Astrocyte (in vitro differentiated cells and primary cell): ENCODE data around the gene MUC5AC. TPM values are rescaled to one million over a fixed set of nuclear protein-coding genes. Genes with fewer than 3 reads are reported as not detected.
"Not testable (repeated sequence)": the region's sequence is repeated elsewhere in the genome, so short reads cannot be mapped to it uniquely, and the experiment has no call there.

Experiments used
- DNase-seq: peaks from one replicate; pipeline ENCODE4 v3.0.0-alpha.2; 2010; ENCODE audit warnings: low read depth
- FAIRE-seq: peaks from 2 replicates; lab custom pipeline; 2011; peaks lifted over from hg19 to GRCh38; lab: Jason Lieb, UNC
- H2AFZ ChIP-seq: 2 replicates; pipeline ENCODE4 v1.6.0; 2012; ENCODE audit warnings: low read depth, low read length, inconsistent platforms
- H3K27ac ChIP-seq: 2 replicates; pipeline ENCODE4 v1.5.1; 2011; ENCODE audit warnings: low read depth, low read length, inconsistent platforms
- H3K27me3 ChIP-seq: 2 replicates; pipeline ENCODE4 v1.6.0; 2011; ENCODE audit warnings: low read length, inconsistent platforms; ENCODE audit not compliant: insufficient read depth
- H3K36me3 ChIP-seq: 2 replicates; pipeline ENCODE4 v1.5.1; 2011; ENCODE audit warnings: low read length, inconsistent platforms; ENCODE audit not compliant: insufficient read depth
- H3K4me1 ChIP-seq: 2 replicates; pipeline ENCODE4 v1.5.1; 2011; ENCODE audit warnings: low read length, inconsistent platforms; ENCODE audit not compliant: insufficient read depth
- H3K4me2 ChIP-seq: 2 replicates; pipeline ENCODE4 v1.6.0; 2012; ENCODE audit warnings: low read length, inconsistent platforms
- H3K4me3 ChIP-seq: 2 replicates; pipeline ENCODE4 v1.5.1; 2011; ENCODE audit warnings: low read depth, mild to moderate bottlenecking, low read length, inconsistent platforms; ENCODE audit not compliant: insufficient read depth
- H3K79me2 ChIP-seq: 2 replicates; pipeline ENCODE4 v1.6.0; 2012; ENCODE audit warnings: mild to moderate bottlenecking, low read length, inconsistent platforms; ENCODE audit not compliant: insufficient read depth
- H3K9ac ChIP-seq: 2 replicates; pipeline ENCODE4 v1.6.0; 2012; ENCODE audit warnings: mild to moderate bottlenecking, low read length, inconsistent platforms
- H3K9me3 ChIP-seq: 2 replicates; pipeline ENCODE4 v1.5.1; 2012; ENCODE audit warnings: low read depth, mild to moderate bottlenecking, low read length, inconsistent platforms; ENCODE audit not compliant: insufficient read depth
- H4K20me1 ChIP-seq: 2 replicates; pipeline ENCODE4 v1.6.0; 2012; ENCODE audit warnings: low read length, inconsistent platforms; ENCODE audit not compliant: insufficient read depth
- H3K27ac Mint-ChIP-seq: one replicate; pipeline ENCODE4 v1.8.0; 2021; ENCODE audit warnings: mild to moderate bottlenecking, mixed read lengths; ENCODE audit not compliant: unreplicated experiment
- H3K27me3 Mint-ChIP-seq: one replicate; pipeline ENCODE4 v1.8.0; 2021; ENCODE audit warnings: low read depth, mixed read lengths; ENCODE audit not compliant: unreplicated experiment
- H3K36me3 Mint-ChIP-seq: one replicate; pipeline ENCODE4 v1.8.0; 2021; ENCODE audit warnings: low read depth, mixed read lengths; ENCODE audit not compliant: unreplicated experiment
- H3K4me1 Mint-ChIP-seq: one replicate; pipeline ENCODE4 v1.8.0; 2021; ENCODE audit warnings: low read depth, mixed read lengths; ENCODE audit not compliant: unreplicated experiment
- H3K4me3 Mint-ChIP-seq: one replicate; pipeline ENCODE4 v1.8.0; 2021; ENCODE audit warnings: mild to moderate bottlenecking, moderate library complexity, mixed read lengths; ENCODE audit not compliant: unreplicated experiment
- H3K9me3 Mint-ChIP-seq: one replicate; pipeline ENCODE4 v1.8.0; 2021; ENCODE audit warnings: mild to moderate bottlenecking, mixed read lengths; ENCODE audit not compliant: unreplicated experiment
- EZH2 ChIP-seq: IDR thresholded peaks from 2 replicates; pipeline ENCODE4 v1.6.1; 2012; ENCODE audit warnings: mild to moderate bottlenecking, low read length, inconsistent platforms; ENCODE audit not compliant: insufficient read depth
- total RNA-seq: library from RNA; stranded (reverse); gene quantifications from 2 replicates; pipeline ENCODE4 v1.2.1, GENCODE V29; 2021
- TF ChIP-seq, protein P1 (sequence below): IDR thresholded peaks from 2 replicates; pipeline ENCODE4 v1.5.1; 2011; ENCODE audit warnings: low read depth, mild to moderate bottlenecking, inconsistent platforms, low read length, moderate library complexity; ENCODE audit not compliant: insufficient read depth

Gene MUC5AC
- total RNA-seq, 1 donor from 2014 or later: not detected

DNA sequence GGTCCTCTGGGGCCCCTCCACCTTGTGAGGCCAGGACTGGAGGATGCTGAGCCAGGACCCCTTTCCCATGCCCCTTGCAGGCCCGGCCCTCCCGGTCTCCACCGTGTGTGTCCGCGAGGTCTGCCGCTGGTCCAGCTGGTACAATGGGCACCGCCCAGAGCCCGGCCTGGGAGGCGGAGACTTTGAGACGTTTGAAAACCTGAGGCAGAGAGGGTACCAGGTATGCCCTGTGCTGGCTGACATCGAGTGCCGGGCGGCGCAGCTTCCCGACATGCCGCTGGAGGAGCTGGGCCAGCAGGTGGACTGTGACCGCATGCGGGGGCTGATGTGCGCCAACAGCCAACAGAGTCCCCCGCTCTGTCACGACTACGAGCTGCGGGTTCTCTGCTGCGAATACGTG lies 83.0 kb downstream of the MUC5AC start:
- Histone ChIP-seq H3K4me2 (no peak overlapping the region), H3K79me2 (no peaks in the 10 kb centered on the region), H3K36me3 (no peaks in the 10 kb centered on the region), H2AFZ (no peak overlapping the region), H3K27ac (no peak overlapping the region), H3K27me3 (no peaks in the 10 kb centered on the region), H3K4me3 (no peak overlapping the region), H3K9me3 (peaks cover 5% of the 10 kb centered on the region), H3K9ac (no peak overlapping the region), H3K4me1 (no peaks in the 10 kb centered on the region), H4K20me1 (no peaks in the 10 kb centered on the region)
- Mint-ChIP-seq H3K27me3 (peaks cover 7% of the 10 kb centered on the region), H3K9me3 (peaks cover 9% of the 10 kb centered on the region), H3K4me1 (no peaks in the 10 kb centered on the region), H3K4me3 (no peak overlapping the region), H3K27ac (no peak overlapping the region), H3K36me3 (peaks cover 4% of the 10 kb centered on the region)
- TF ChIP-seq EZH2: no peak
- TF ChIP-seq, protein P1, sequence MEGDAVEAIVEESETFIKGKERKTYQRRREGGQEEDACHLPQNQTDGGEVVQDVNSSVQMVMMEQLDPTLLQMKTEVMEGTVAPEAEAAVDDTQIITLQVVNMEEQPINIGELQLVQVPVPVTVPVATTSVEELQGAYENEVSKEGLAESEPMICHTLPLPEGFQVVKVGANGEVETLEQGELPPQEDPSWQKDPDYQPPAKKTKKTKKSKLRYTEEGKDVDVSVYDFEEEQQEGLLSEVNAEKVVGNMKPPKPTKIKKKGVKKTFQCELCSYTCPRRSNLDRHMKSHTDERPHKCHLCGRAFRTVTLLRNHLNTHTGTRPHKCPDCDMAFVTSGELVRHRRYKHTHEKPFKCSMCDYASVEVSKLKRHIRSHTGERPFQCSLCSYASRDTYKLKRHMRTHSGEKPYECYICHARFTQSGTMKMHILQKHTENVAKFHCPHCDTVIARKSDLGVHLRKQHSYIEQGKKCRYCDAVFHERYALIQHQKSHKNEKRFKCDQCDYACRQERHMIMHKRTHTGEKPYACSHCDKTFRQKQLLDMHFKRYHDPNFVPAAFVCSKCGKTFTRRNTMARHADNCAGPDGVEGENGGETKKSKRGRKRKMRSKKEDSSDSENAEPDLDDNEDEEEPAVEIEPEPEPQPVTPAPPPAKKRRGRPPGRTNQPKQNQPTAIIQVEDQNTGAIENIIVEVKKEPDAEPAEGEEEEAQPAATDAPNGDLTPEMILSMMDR: no peak
- DNase-seq: no peak
- FAIRE-seq: no peak

DNA sequence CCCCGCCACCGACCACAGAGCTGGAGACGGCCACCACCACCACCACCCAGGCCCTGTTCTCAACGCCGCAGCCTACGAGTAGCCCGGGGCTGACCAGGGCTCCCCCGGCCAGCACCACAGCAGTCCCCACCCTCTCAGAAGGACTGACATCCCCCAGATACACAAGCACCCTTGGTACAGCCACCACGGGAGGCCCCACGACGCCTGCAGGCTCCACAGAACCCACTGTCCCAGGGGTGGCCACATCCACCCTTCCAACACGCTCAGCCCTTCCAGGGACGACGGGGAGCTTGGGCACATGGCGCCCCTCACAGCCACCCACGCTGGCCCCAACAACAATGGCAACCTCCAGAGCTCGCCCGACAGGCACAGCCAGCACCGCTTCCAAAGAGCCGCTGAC lies 84.0 kb downstream of the MUC5AC start:
- Histone ChIP-seq H3K9ac (no peak overlapping the region), H3K9me3 (peaks cover 5% of the 10 kb centered on the region), H3K36me3 (no peaks in the 10 kb centered on the region), H3K79me2 (no peaks in the 10 kb centered on the region), H3K4me2 (no peak overlapping the region), H3K27me3 (no peaks in the 10 kb centered on the region), H3K4me3 (no peak overlapping the region), H3K27ac (no peak overlapping the region), H3K4me1 (no peaks in the 10 kb centered on the region), H4K20me1 (no peaks in the 10 kb centered on the region), H2AFZ (no peak overlapping the region)
- Mint-ChIP-seq H3K4me3 (no peak overlapping the region), H3K27me3 (peaks cover 7% of the 10 kb centered on the region), H3K36me3 (peaks cover 4% of the 10 kb centered on the region), H3K4me1 (no peaks in the 10 kb centered on the region), H3K9me3 (peaks cover 12% of the 10 kb centered on the region), H3K27ac (no peak overlapping the region)
- DNase-seq (no peak), FAIRE-seq (no peak)
- TF ChIP-seq, protein P1: no peak
- no peak for TF ChIP-seq EZH2

DNA sequence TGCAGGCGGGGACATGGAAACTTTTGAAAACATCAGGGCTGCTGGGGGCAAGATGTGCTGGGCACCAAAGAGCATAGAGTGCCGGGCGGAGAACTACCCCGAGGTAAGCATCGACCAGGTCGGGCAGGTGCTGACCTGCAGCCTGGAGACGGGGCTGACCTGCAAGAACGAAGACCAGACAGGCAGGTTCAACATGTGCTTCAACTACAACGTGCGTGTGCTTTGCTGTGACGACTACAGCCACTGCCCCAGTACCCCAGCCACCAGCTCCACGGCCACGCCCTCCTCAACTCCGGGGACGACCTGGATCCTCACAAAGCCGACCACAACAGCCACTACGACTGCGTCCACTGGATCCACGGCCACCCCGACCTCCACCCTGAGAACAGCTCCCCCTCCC lies 84.5 kb downstream of the MUC5AC start:
- no peak overlapping the region for H3K27ac ChIP-seq
- no peaks in the 10 kb centered on the region for H4K20me1 ChIP-seq
- no peaks in the 10 kb centered on the region for H3K27me3 ChIP-seq
- no peak for DNase-seq
- H3K4me1 ChIP-seq: no peaks in the 10 kb centered on the region
- Mint-ChIP-seq H3K27me3 (peaks cover 6% of the 10 kb centered on the region), H3K27ac (no peak overlapping the region), H3K9me3 (peaks cover 12% of the 10 kb centered on the region), H3K4me1 (no peaks in the 10 kb centered on the region), H3K4me3 (no peak overlapping the region), H3K36me3 (peaks cover 4% of the 10 kb centered on the region)
- no peaks in the 10 kb centered on the region for H3K36me3 ChIP-seq
- no peak for FAIRE-seq
- no peak overlapping the region for H3K4me3 ChIP-seq
- H2AFZ ChIP-seq: no peak overlapping the region
- TF ChIP-seq, protein P1: no peak
- TF ChIP-seq EZH2: no peak
- H3K9me3 ChIP-seq: peaks cover 5% of the 10 kb centered on the region
- no peak overlapping the region for H3K9ac ChIP-seq
- H3K79me2 ChIP-seq: no peaks in the 10 kb centered on the region
- H3K4me2 ChIP-seq: no peak overlapping the region

DNA sequence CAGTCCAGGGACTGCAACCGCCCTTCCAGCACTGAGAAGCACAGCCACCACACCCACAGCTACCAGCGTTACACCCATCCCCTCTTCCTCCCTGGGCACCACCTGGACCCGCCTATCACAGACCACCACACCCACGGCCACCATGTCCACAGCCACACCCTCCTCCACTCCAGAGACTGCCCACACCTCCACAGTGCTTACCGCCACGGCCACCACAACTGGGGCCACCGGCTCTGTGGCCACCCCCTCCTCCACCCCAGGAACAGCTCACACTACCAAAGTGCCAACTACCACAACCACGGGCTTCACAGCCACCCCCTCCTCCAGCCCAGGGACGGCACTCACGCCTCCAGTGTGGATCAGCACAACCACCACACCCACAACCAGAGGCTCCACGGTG lies 85.0 kb downstream of the MUC5AC start:
- H3K9me3 Mint-ChIP-seq: peaks cover 12% of the 10 kb centered on the region
- not testable (repeated sequence) for H3K4me2 ChIP-seq, H3K4me3 Mint-ChIP-seq, H3K27ac ChIP-seq, H3K36me3 Mint-ChIP-seq, H3K4me3 ChIP-seq, H4K20me1 ChIP-seq, H3K79me2 ChIP-seq, H3K27me3 Mint-ChIP-seq, H3K4me1 Mint-ChIP-seq, H3K27me3 ChIP-seq, H2AFZ ChIP-seq, H3K9ac ChIP-seq, H3K27ac Mint-ChIP-seq, H3K9me3 ChIP-seq, DNase-seq, FAIRE-seq, H3K36me3 ChIP-seq, H3K4me1 ChIP-seq
